Endothelial cell of umbilical vein (primary cell): ENCODE data around the gene ARHGEF28. TPM values are rescaled to one million over a fixed set of nuclear protein-coding genes. Genes with fewer than 3 reads are reported as not detected.

Experiments used
- Bru-seq: library from RNA; stranded (reverse); fragments of 400-500 nt; gene quantifications from one replicate; lab custom pipeline; 2021; lab: Mats Ljungman, UMichigan
- BruChase-seq, 2 experiments: library from RNA; stranded (reverse); fragments of 400-500 nt; gene quantifications; one replicate each; lab custom pipeline; 2021; lab: Mats Ljungman, UMichigan
- BruUV-seq: library from RNA; stranded (reverse); fragments of 400-500 nt; replicated peaks from 2 replicates; lab custom pipeline; 2021; lab: Mats Ljungman, UMichigan
- CTCF ChIA-PET: fragments of 300-600, 350-600 bp; sonication (Branson Sonifier 250); formaldehyde crosslinking; loops from one replicate; lab custom pipeline; 2021; ENCODE audit warnings: antibody characterized with exemption, inconsistent platforms; lab: Charles Lee
- POLR2A ChIA-PET: fragments of 300-600, 350-600 bp; sonication (Branson Sonifier 250); formaldehyde crosslinking; loops from one replicate; lab custom pipeline; 2021; ENCODE audit warnings: antibody characterized with exemption, inconsistent platforms; lab: Charles Lee
- DNase-seq: peaks from one replicate; pipeline ENCODE4 v3.0.0-alpha.2; 2011; ENCODE audit warnings: low read depth, low spot score
- FAIRE-seq: peaks from 2 replicates; lab custom pipeline; 2011; peaks lifted over from hg19 to GRCh38; lab: Jason Lieb, UNC
- H2AFZ ChIP-seq: 2 replicates; pipeline ENCODE4 v1.6.0; 2012; ENCODE audit warnings: low read depth, low read length, control low read depth, inconsistent platforms
- H3K27ac ChIP-seq: 2 replicates; pipeline ENCODE4 v1.5.1; 2011; ENCODE audit warnings: low read depth, mild to moderate bottlenecking, control low read depth, low read length, moderate library complexity; ENCODE audit not compliant: insufficient read depth
- H3K27me3 ChIP-seq, 2 experiments: 2 replicates each; pipeline versions ENCODE4 v1.6.0 to v1.6.1; 2011; ENCODE audit warnings: low read length in 2 of 2, mixed read lengths in 1 of 2; ENCODE audit not compliant: control insufficient read depth in 2 of 2, insufficient read depth in 2 of 2
- H3K36me3 ChIP-seq, 2 experiments: 2 replicates in 1 of 2; 3 replicates in 1 of 2; pipeline ENCODE4 v1.5.1; 2011; ENCODE audit warnings: low read length in 2 of 2, mild to moderate bottlenecking in 1 of 2, moderate library complexity in 1 of 2; ENCODE audit not compliant: control insufficient read depth in 2 of 2, insufficient read depth in 2 of 2; ENCODE audit errors: extremely low read depth in 1 of 2
- H3K4me1 ChIP-seq: 3 replicates; pipeline ENCODE4 v1.5.1; 2011; ENCODE audit warnings: mild to moderate bottlenecking, low read length; ENCODE audit not compliant: control insufficient read depth, insufficient read depth; ENCODE audit errors: extremely low read depth
- H3K4me2 ChIP-seq: 2 replicates; pipeline ENCODE4 v1.6.1; 2011; ENCODE audit warnings: low read length, control low read depth, mixed read lengths; ENCODE audit not compliant: insufficient read depth
- H3K4me3 ChIP-seq, 3 experiments: fragments of 200-600 bp in 1 of 3; sonication (generic), shearing (Covaris generic) in 1 of 3; replicated peaks in 1 of 3; 2 replicates each; pipeline ENCODE4 v1.5.1; 2011 to 2016; ENCODE audit warnings: control low read depth in 3 of 3, low read length in 3 of 3, mild to moderate bottlenecking in 2 of 3, inconsistent platforms in 1 of 3, low read depth in 1 of 3, moderate library complexity in 1 of 3; ENCODE audit not compliant: insufficient read depth in 1 of 3
- H3K79me2 ChIP-seq: 2 replicates; pipeline ENCODE4 v1.6.0; 2012; ENCODE audit warnings: low read length, inconsistent platforms; ENCODE audit not compliant: control insufficient read depth, insufficient read depth
- H3K9ac ChIP-seq: replicated peaks from 2 replicates; pipeline ENCODE3; 2011; ENCODE audit warnings: low read length, control low read depth; ENCODE audit not compliant: insufficient read depth; ENCODE audit errors: extremely low read depth
- H3K9me1 ChIP-seq: replicated peaks from 3 replicates; pipeline ENCODE4 v1.6.0; 2011; ENCODE audit warnings: mild to moderate bottlenecking, low read length; ENCODE audit not compliant: control insufficient read depth, insufficient read depth; ENCODE audit errors: extremely low read depth
- H3K9me3 ChIP-seq: replicated peaks from 2 replicates; pipeline ENCODE4 v1.5.1; 2012; ENCODE audit warnings: low read length, inconsistent platforms; ENCODE audit not compliant: control insufficient read depth, insufficient read depth
- H4K20me1 ChIP-seq: replicated peaks from 2 replicates; pipeline ENCODE3; 2011; ENCODE audit warnings: mild to moderate bottlenecking, low read length; ENCODE audit not compliant: control insufficient read depth, insufficient read depth; ENCODE audit errors: extremely low read depth
- GATA2 ChIP-seq: IDR thresholded peaks from 2 replicates; pipeline ENCODE4 v1.7.0; 2011; ENCODE audit warnings: low read depth, mild to moderate bottlenecking, moderate library complexity, mixed read lengths, low read length; ENCODE audit not compliant: insufficient read length, insufficient read depth
- POLR2A ChIP-seq: IDR thresholded peaks from 2 replicates; pipeline ENCODE4 v1.6.1; 2012; ENCODE audit warnings: low read depth, mild to moderate bottlenecking, control low read depth, low read length
- POLR2AphosphoS5 ChIP-seq: IDR thresholded peaks from 2 replicates; pipeline ENCODE4 v1.6.1; 2012; ENCODE audit warnings: low read depth, mild to moderate bottlenecking, control low read depth, low read length, moderate library complexity; ENCODE audit not compliant: insufficient read depth
- dilution Hi-C: fragments of 300-500 bp; cut with MboI; formaldehyde crosslinking; loops from one replicate; pipeline ENCODE4 v1.15.0; 2019; ENCODE audit warnings: low sequenced_read_pairs; ENCODE audit not compliant: extremely low pct_ligation_motif_present
- intact Hi-C: fragments of 100-400 bp; cut with micrococcal nuclease; formaldehyde crosslinking; loops from one replicate; pipeline ENCODE4 v1.10.0; 2022
- long read RNA-seq: library from polyadenylated mRNA; stranded (forward); transcript quantifications from one replicate; pipeline ENCODE4 v2.0.0, GENCODE V29; 2021
- polyA minus RNA-seq, 3 experiments: library from RNA; depleted of rRNA, polyadenylated mRNA; stranded (reverse); fragments of >200 nt; gene quantifications; 1 replicate in 1 of 3; 2 replicates in 2 of 3; pipeline ENCODE4 v1.2.3, GENCODE V29; 2011
- polyA plus RNA-seq, 4 experiments: library from polyadenylated mRNA; depleted of rRNA in 3 of 4; stranded (reverse) in 3 of 4; unstranded in 1 of 4; fragments of >200 nt; gene quantifications; 2 replicates each; pipeline versions ENCODE4 v1.2.1 to v1.2.3, GENCODE V29; 2011 to 2012; ENCODE audit warnings: missing spikeins in 1 of 4
- total RNA-seq: library from RNA; stranded (reverse); gene quantifications from 2 replicates; pipeline ENCODE4 v1.2.3, GENCODE V29; 2021

ARHGEF28 gene
- total RNA-seq (108 and 116 TPM in 2 replicates), polyA plus RNA-seq (23.7 and 29.5 TPM in 2 replicates), polyA minus RNA-seq (197 and 205 TPM in 2 replicates), Bru-seq, nascent RNA (percentile 99 among the genes with signal in this experiment), BruChase-seq, experiment 1, labeled RNA remaining after a 6-hour chase (percentile 85 among the genes with signal in this experiment), BruChase-seq, experiment 2, labeled RNA remaining after a 2-hour chase (percentile 95 among the genes with signal in this experiment)
- 19.4 and 22.2 TPM in 2 replicates for polyA plus RNA-seq (2011; cell fraction: cytosol; rRNA removed)
- polyA plus RNA-seq (2011; cell fraction: nucleus; rRNA removed), result 126 and 142 TPM in 2 replicates
- polyA plus RNA-seq (2012), result 50.9 and 51.5 TPM in 2 replicates
- polyA minus RNA-seq (2011; cell fraction: cytosol; rRNA and poly(A)+ RNA removed), result 3.0 TPM
- 510 and 605 TPM in 2 replicates for polyA minus RNA-seq (2011; cell fraction: nucleus; rRNA and poly(A)+ RNA removed)
- long read RNA-seq, full-length matches to known transcripts, result 26 of 79 reads
- long read RNA-seq, partial matches to known transcripts, result 26 of 79 reads
- long read RNA-seq, other reads (novel, unspliced or antisense), result 27 of 79 reads

- no peaks in the 10 kb centered on the region for H3K9me1 ChIP-seq
- BruUV-seq, result no TSS peak
- H3K9ac ChIP-seq, result peak within 1 kb of the TSS; percentile 94
- no peak for TF ChIP-seq GATA2
- TF ChIP-seq POLR2AphosphoS5, result peak; percentile 82
- TF ChIP-seq POLR2A, result peak; percentile 92
- peak; percentile 69 for FAIRE-seq
- H3K79me2 ChIP-seq, result peaks cover 52% of the 10 kb centered on the region
- H4K20me1 ChIP-seq, result no peaks in the 10 kb centered on the region
- peak within 1 kb of the TSS; percentile 97 for H3K4me2 ChIP-seq
- peak within 1 kb of the TSS; percentile 48 to 83 (median 74) for H3K4me3 ChIP-seq
- intact Hi-C loops (loop anchor here (1.0 to 5.0 kb wide), 4 partner anchors 12 to 121 kb away; no protein-coding TSS in a partner anchor), dilution Hi-C loops (no loop called here)
- H3K27ac ChIP-seq, result peak within 1 kb of the TSS; percentile 81
- peaks cover 40% of the 10 kb centered on the region for H3K4me1 ChIP-seq
- ChIA-PET POLR2A (interaction anchor here (0.9 to 1.0 kb wide), 2 partner anchors 12 to 22 kb away, joined by 3 to 6 read pairs; no protein-coding TSS in a partner anchor), CTCF (interaction anchor here (0.9 to 3.2 kb wide), 7 partner anchors 14 to 166 kb away, joined by 3 to 17 read pairs (median 7); no protein-coding TSS in a partner anchor)
- no peaks in the 10 kb centered on the region for H3K27me3 ChIP-seq
- DNase-seq, result peak; percentile 47
- H2AFZ ChIP-seq, result peak within 1 kb of the TSS; percentile 80
- H3K9me3 ChIP-seq, result no peaks in the 10 kb centered on the region
- no peaks in the 10 kb centered on the region for H3K36me3 ChIP-seq
Measured at GRCh38 chr5:73625944-73626811, at the start of gene ARHGEF28. ARHGEF28 (plus strand) TSS chr5:73626196; CDS start chr5:73684852, 58,656 bp downstream.
